Chondrocyte (in vitro differentiated cells): Measurements from ENCODE around the gene CEBPG. TPM values are rescaled to one million over a fixed set of nuclear protein-coding genes. Genes with fewer than 3 reads are reported as not detected.

Source experiments
- DNase-seq: peaks from one replicate; pipeline ENCODE4 v3.0.0; 2021; ENCODE audit warnings: mixed read lengths, low spot score
- H3K27ac Mint-ChIP-seq: one replicate; pipeline ENCODE4 v1.8.0; 2021; ENCODE audit warnings: mild to moderate bottlenecking, moderate library complexity, mixed read lengths; ENCODE audit not compliant: unreplicated experiment
- H3K27me3 Mint-ChIP-seq: 2 replicates; pipeline ENCODE4 v1.8.0; 2021; ENCODE audit warnings: low read depth, mixed read lengths
- H3K36me3 Mint-ChIP-seq: 2 replicates; pipeline ENCODE4 v1.8.0; 2021; ENCODE audit warnings: low read depth, mixed read lengths
- H3K4me1 Mint-ChIP-seq: 2 replicates; pipeline ENCODE4 v1.8.0; 2021; ENCODE audit warnings: low read depth, mild to moderate bottlenecking, mixed read lengths
- H3K4me3 Mint-ChIP-seq: one replicate; pipeline ENCODE4 v1.8.0; 2021; ENCODE audit warnings: mild to moderate bottlenecking, moderate library complexity, mixed read lengths; ENCODE audit not compliant: unreplicated experiment
- H3K9me3 Mint-ChIP-seq: 2 replicates; pipeline ENCODE4 v1.8.0; 2021; ENCODE audit warnings: low read depth, mixed read lengths
- total RNA-seq: library from RNA; stranded (reverse); gene quantifications from 3 replicates; pipeline ENCODE4 v1.2.1, GENCODE V29; 2021
- TF ChIP-seq, protein P1 (sequence below): fragments of 200-600 bp; sonication (generic); IDR thresholded peaks from 2 replicates; pipeline ENCODE4 v1.5.0; 2021; ENCODE audit warnings: antibody characterized with exemption, mild to moderate bottlenecking, moderate library complexity

CEBPG gene
- total RNA-seq, 1 donor from 2014 or later, result 54.4 TPM

DNA sequence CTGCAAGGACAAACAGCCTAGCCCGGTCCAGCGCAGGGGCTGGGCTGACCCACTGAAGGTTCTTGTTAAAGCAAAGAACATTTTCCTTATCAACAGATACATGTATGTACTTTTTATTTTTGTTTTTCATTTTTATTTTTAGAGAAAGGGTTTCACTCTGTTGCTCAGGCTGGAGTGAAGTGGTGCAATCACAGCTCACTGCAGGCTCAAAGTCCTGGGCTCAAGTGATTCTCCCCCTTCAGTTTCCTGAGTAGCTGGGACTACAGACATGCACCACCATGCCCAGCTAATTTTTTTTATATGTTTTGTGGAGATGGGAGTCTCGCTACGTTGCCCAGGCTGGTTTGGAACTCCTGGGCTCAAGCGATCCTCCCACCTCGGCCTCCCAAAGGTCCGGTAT lies 47.9 kb downstream of the CEBPG start:
- no peaks in the 10 kb centered on the region for H3K36me3 Mint-ChIP-seq
- peak; percentile 38 for DNase-seq
- no peaks in the 10 kb centered on the region for H3K27me3 Mint-ChIP-seq
- H3K27ac Mint-ChIP-seq, result no peak overlapping the region
- H3K4me3 Mint-ChIP-seq, result no peak overlapping the region
- H3K4me1 Mint-ChIP-seq, result peaks cover 3% of the 10 kb centered on the region
- H3K9me3 Mint-ChIP-seq, result no peaks in the 10 kb centered on the region
- TF ChIP-seq, protein P1, sequence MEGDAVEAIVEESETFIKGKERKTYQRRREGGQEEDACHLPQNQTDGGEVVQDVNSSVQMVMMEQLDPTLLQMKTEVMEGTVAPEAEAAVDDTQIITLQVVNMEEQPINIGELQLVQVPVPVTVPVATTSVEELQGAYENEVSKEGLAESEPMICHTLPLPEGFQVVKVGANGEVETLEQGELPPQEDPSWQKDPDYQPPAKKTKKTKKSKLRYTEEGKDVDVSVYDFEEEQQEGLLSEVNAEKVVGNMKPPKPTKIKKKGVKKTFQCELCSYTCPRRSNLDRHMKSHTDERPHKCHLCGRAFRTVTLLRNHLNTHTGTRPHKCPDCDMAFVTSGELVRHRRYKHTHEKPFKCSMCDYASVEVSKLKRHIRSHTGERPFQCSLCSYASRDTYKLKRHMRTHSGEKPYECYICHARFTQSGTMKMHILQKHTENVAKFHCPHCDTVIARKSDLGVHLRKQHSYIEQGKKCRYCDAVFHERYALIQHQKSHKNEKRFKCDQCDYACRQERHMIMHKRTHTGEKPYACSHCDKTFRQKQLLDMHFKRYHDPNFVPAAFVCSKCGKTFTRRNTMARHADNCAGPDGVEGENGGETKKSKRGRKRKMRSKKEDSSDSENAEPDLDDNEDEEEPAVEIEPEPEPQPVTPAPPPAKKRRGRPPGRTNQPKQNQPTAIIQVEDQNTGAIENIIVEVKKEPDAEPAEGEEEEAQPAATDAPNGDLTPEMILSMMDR, result no peak

DNA sequence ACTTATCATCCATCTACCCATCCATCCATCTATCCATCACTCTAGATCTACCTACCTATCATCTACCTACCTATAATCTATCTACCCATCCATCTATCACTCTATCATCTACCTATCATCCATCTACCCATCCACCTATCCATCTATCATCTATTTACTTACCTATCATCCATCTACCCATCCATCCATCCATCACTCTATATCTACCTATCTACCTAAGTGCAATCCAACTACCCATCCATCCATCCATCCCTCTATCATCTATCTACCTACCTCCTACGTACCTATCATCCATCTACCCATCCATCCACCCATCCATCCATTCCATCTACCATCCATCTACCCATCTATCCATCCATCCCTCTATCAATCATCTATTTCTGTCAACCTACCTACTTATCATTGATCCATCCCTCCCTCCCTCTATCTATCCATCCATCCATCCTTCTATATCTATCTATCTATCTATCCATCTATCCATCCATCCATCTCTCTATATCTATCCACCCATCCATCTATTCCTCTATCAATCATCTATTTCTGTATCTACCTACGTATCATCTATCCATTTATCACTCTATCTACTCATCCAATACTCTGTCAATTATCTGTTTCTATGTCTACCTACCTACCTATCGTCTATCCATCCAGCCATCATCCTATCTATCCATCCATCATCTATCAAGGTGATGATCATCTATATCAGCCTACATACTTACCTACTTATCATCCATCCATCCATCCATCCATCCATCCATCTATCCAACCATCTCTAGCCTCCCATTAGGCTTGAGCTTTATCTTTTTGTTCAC lies 49.1 kb downstream of the CEBPG start:
- Mint-ChIP-seq H3K9me3 (no peaks in the 10 kb centered on the region), H3K36me3 (no peaks in the 10 kb centered on the region), H3K27ac (no peak overlapping the region), H3K4me3 (no peak overlapping the region), H3K4me1 (no peaks in the 10 kb centered on the region), H3K27me3 (no peaks in the 10 kb centered on the region)
- DNase-seq, result no peak
- TF ChIP-seq, protein P1, result no peak

DNA sequence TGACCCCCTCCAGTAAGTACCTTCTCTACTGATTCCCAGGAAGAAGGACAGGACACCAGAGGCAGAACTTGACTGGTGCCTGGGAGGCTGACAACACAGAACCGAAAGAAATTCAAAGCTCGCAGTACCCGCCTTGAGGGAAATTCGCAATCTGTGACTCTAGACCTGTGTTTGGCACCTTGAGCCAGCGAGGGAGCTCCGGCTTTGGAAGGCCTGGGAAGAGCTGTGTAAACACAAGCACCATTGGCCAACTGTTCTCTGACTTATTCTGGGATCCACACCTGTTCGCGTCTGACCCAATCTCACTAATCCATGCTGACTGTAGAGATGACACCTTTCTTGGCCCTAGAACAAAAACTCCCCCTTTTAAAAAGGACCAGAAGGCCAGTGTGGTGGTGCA lies 50.7 kb downstream of the CEBPG start:
- Mint-ChIP-seq H3K27me3 (no peaks in the 10 kb centered on the region), H3K36me3 (peaks cover 1% of the 10 kb centered on the region), H3K4me3 (no peak overlapping the region), H3K4me1 (no peaks in the 10 kb centered on the region), H3K27ac (no peak overlapping the region), H3K9me3 (no peaks in the 10 kb centered on the region)
- no peak for DNase-seq
- TF ChIP-seq, protein P1, result no peak

DNA sequence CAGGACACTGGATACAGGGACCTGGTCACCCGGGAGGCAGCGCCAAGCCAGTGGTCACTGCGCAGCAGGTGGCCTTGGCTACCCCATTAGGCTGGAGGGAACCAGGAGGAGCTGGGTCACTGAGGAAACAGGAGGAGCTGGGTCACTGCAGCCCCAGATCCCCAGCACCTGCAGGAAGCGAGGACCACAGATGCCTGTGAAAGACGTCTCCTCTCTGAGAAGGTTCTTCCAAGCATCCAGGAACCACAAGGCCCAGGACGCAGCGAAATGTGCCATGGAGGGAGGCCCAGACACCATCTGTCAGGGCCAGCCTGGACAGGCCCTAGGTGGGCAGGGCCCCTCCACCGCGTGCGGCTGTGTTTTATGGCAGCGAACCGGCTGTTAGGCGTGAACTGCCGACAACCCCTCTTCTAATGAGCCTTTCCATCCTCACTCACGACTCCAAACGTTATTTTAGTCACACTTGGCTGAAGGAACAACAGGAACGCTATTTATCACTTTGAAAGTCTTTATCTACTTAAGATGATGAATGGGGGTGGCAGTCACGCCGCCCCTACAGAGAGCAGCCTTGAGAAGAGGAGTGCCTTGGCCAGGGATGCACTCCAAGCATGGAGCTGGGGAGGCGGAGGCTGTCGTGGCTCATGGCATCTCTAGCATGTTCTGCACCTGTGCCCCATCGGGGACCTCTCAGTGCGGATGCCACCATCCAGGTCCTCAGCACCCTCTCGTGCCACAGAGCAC lies 53.3 kb downstream of the CEBPG start:
- H3K4me3 Mint-ChIP-seq, result no peak overlapping the region
- no peaks in the 10 kb centered on the region for H3K9me3 Mint-ChIP-seq
- peak; percentile 65 for DNase-seq
- TF ChIP-seq, protein P1, result no peak
- H3K27me3 Mint-ChIP-seq, result peaks cover 2% of the 10 kb centered on the region
- no peaks in the 10 kb centered on the region for H3K4me1 Mint-ChIP-seq
- H3K36me3 Mint-ChIP-seq, result peaks cover 1% of the 10 kb centered on the region
- no peak overlapping the region for H3K27ac Mint-ChIP-seq

DNA sequence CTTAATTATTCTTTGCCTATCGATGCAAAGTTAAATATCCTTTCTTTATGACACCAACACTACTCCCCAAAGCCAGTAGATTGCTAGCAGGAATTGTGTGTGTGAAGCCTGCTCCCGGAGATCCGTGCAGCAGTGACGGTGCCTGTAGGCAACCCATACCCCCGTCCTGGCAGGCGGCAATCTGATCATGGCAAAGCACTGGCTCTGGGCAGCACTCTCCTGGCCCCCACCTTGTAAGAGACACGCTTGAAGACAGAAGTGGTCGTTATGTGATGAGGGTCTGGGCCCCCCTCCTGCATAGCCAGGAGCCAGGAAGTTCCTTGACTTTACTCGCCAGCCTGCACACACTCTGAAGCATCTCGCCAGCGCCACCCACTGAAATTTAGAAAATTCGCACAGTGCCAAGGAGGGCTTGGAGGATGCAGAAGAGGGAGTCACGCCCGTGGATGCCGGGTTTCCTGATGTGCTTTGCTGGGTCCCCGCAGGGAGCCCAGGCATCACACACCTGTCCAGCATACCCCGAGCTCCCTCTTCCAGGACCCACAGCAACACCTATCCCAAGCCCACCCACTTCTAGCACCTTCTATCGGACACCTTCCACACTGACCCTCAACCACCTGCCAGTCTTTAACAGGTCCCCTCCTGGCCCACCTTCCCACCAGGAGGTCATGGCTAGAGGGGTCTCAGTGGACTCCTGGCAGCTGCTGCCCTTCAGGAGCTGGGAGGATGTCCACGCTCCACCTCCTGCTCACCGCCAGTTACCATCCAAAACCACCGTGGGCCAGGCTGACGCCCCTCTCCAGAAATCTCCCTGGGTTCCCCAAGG lies 54.5 kb downstream of the CEBPG start:
- Mint-ChIP-seq H3K36me3 (peaks cover 1% of the 10 kb centered on the region), H3K27me3 (peaks cover 2% of the 10 kb centered on the region), H3K4me3 (no peak overlapping the region), H3K4me1 (no peaks in the 10 kb centered on the region), H3K27ac (no peak overlapping the region), H3K9me3 (no peaks in the 10 kb centered on the region)
- TF ChIP-seq, protein P1, result no peak
- peak; percentile 66 for DNase-seq
